Lung (tissue), 12 donors: Measurements from ENCODE around the gene PPP2R2C. TPM values are rescaled to one million over a fixed set of nuclear protein-coding genes. Genes with fewer than 3 reads are reported as not detected.

Experiments used
- ATAC-seq: fragments of 200-7000 bp; cut with Tn5 transposase; one replicate; pipeline ENCODE4 v1.9.1; 2020; ENCODE audit warnings: moderate number of reproducible peaks; ENCODE audit not compliant: insufficient read depth, low FRiP score
- DNase-seq, 3 donors: peaks; one replicate each; pipeline ENCODE4 v3.0.0-alpha.2; 2013 to 2017
- H3K27ac ChIP-seq, 2 donors: one replicate each; pipeline ENCODE4 v1.5.1; 2013; ENCODE audit warnings: mild to moderate bottlenecking in 2 of 2, moderate library complexity in 2 of 2, control low read depth in 1 of 2, inconsistent platforms in 1 of 2, low read depth in 1 of 2, low read length in 1 of 2
- H3K27me3 ChIP-seq, 3 donors: one replicate each; pipeline ENCODE4 v1.5.1; 2013; ENCODE audit warnings: low read length in 2 of 3; ENCODE audit not compliant: control insufficient read depth in 3 of 3, insufficient read depth in 3 of 3
- H3K36me3 ChIP-seq, 4 donors: one replicate each; pipeline ENCODE4 v1.5.1; 2013; ENCODE audit warnings: low read length in 4 of 4, mild to moderate bottlenecking in 1 of 4, moderate library complexity in 1 of 4; ENCODE audit not compliant: control insufficient read depth in 4 of 4, insufficient read depth in 4 of 4
- H3K4me1 ChIP-seq, 5 donors: one replicate each; pipeline ENCODE4 v1.5.1; 2013; ENCODE audit warnings: low read length in 5 of 5, mild to moderate bottlenecking in 2 of 5, moderate library complexity in 1 of 5; ENCODE audit not compliant: control insufficient read depth in 5 of 5, insufficient read depth in 5 of 5
- H3K4me3 ChIP-seq: one replicate; pipeline ENCODE4 v1.5.1; 2013; ENCODE audit warnings: mild to moderate bottlenecking, control low read depth, moderate library complexity
- H3K9ac ChIP-seq, 2 donors: one replicate each; pipeline ENCODE4 v1.5.1; 2013; ENCODE audit warnings: low read length in 2 of 2, control low read depth in 1 of 2; ENCODE audit not compliant: insufficient read depth in 1 of 2
- H3K9me3 ChIP-seq, 4 donors: one replicate each; pipeline ENCODE4 v1.5.1; 2013; ENCODE audit warnings: low read length in 3 of 4, mild to moderate bottlenecking in 1 of 4, moderate library complexity in 1 of 4; ENCODE audit not compliant: control insufficient read depth in 4 of 4, insufficient read depth in 3 of 4
- CTCF ChIP-seq: IDR thresholded peaks from 2 replicates; pipeline ENCODE4 v1.5.1; 2012; ENCODE audit warnings: mild to moderate bottlenecking; ENCODE audit errors: control extremely low read depth, extremely low read depth
- WGBS, 2 donors: extraction: QIAGEN DNeasy Blood & Tissue Kit; methylation state at CpG; one replicate each; pipeline ENCODE4 v1.1.7; 2013; 5-methylcytosine and 5-hydroxymethylcytosine counted together
- polyA plus RNA-seq, 2 donors: library from polyadenylated mRNA; stranded (reverse); fragments of 200-250 nt; gene quantifications; one replicate each; pipeline ENCODE4 v1.2.1, GENCODE V29; 2013
- total RNA-seq, 2 donors: library from RNA; depleted of rRNA in 1 of 2; stranded (reverse); fragments of >200 nt in 1 of 2; gene quantifications; one replicate each; pipeline ENCODE4 v1.2.1, GENCODE V29; 2014 to 2021
- donor health status: control.
- donor health status: control.
- donor health status: Bipolar disorder and iron deficiency.
- donor health status: healthy.
- donor health status: DM: yes; HTN: yes; CAD: no.

Gene PPP2R2C
- total and polyA plus RNA-seq, 4 donors = 0.03 to 0.57 (median 0.04) TPM

GRCh38 chr4:6313216-6313615 is 159.2 kb downstream of the PPP2R2C start:
- H3K9me3 ChIP-seq = peaks cover 0 to 6% (median 0%) of the 10 kb centered on the region in 4 donors
- H3K27ac ChIP-seq = no peak overlapping the region
- H3K4me3 ChIP-seq = no peak overlapping the region
- ATAC-seq = no peak
- WGBS, 2 donors = 69 to 82% methylated on average over 6 of the region's 6 CpGs
- peaks cover 0 to 5% (median 0%) of the 10 kb centered on the region in 5 donors for H3K4me1 ChIP-seq
- H3K36me3 ChIP-seq = no peaks in the 10 kb centered on the region
- DNase-seq = no peak
- no peak for TF ChIP-seq CTCF
- H3K27me3 ChIP-seq = peaks cover 0 to 5% (median 3%) of the 10 kb centered on the region in 3 donors
- H3K9ac ChIP-seq = no peak overlapping the region

- ATAC-seq = no peak
- H3K9me3 ChIP-seq = peaks cover 0 to 6% (median 0%) of the 10 kb centered on the region in 4 donors
- no peak overlapping the region for H3K27ac ChIP-seq
- no peak overlapping the region for H3K9ac ChIP-seq
- H3K4me1 ChIP-seq = peaks cover 0 to 5% (median 0%) of the 10 kb centered on the region in 5 donors
- 76 to 95% methylated on average over 7 of the region's 7 CpGs for WGBS, 2 donors
- no peak overlapping the region for H3K4me3 ChIP-seq
- peaks cover 0 to 5% (median 3%) of the 10 kb centered on the region in 3 donors for H3K27me3 ChIP-seq
- no peak for DNase-seq
- H3K36me3 ChIP-seq = no peaks in the 10 kb centered on the region
- TF ChIP-seq CTCF = no peak
These were observed 162.6 kb downstream of the PPP2R2C start for GRCh38 chr4:6309777-6310176.

- 4 to 12% methylated on average over 53 to 65 of the region's 65 CpGs for WGBS, 2 donors
- ATAC-seq (no peak), DNase-seq (peak; percentile 50 to 74 (median 59))
- H3K27me3 ChIP-seq = peaks cover 0 to 5% (median 3%) of the 10 kb centered on the region in 3 donors
- H3K9ac ChIP-seq = no peak overlapping the region
- peaks cover 0 to 5% (median 0%) of the 10 kb centered on the region in 5 donors for H3K4me1 ChIP-seq
- no peak for TF ChIP-seq CTCF
- H3K9me3 ChIP-seq = peaks cover 0 to 5% (median 0%) of the 10 kb centered on the region in 4 donors
- peaks cover 0 to 2% (median 0%) of the 10 kb centered on the region in 4 donors for H3K36me3 ChIP-seq
- H3K27ac ChIP-seq = peak overlapping the region in 1 of 2 donors; percentile 65
- peak overlapping the region; percentile 31 for H3K4me3 ChIP-seq
These were observed 163.3 kb downstream of the PPP2R2C start for GRCh38 chr4:6308899-6309643.
